GM12878 (cell line): Measurements from ENCODE around the gene FAM170B.

Source experiments
- BCLAF1 ChIP-seq: fragments of 450-650 bp; IDR thresholded peaks from 2 replicates; pipeline ENCODE4 v1.6.1; 2017; ENCODE audit warnings: antibody characterized with exemption, mild to moderate bottlenecking, moderate library complexity
- CREM ChIP-seq: IDR thresholded peaks from 2 replicates; pipeline ENCODE4 v1.6.1; 2014; ENCODE audit warnings: antibody characterized with exemption, low read depth
- CTCF ChIP-seq, 3 experiments: IDR thresholded peaks in 2 of 3; conservative IDR thresholded peaks in 1 of 3; 2 replicates each; pipeline ENCODE4 v1.5.1; 2011; ENCODE audit warnings: low read depth in 3 of 3, low read length in 3 of 3, mild to moderate bottlenecking in 3 of 3, control low read depth in 2 of 3, moderate library complexity in 2 of 3, inconsistent platforms in 1 of 3, mixed read lengths in 1 of 3; ENCODE audit not compliant: control insufficient read depth in 2 of 3, insufficient read depth in 1 of 3; ENCODE audit errors: extremely low read depth in 1 of 3
- JUND ChIP-seq: IDR thresholded peaks from 2 replicates; pipeline ENCODE4 v1.6.1; 2012; ENCODE audit warnings: low read depth, mild to moderate bottlenecking, low read length, improper control_type of control experiment, moderate library complexity
- MXI1 ChIP-seq: fragments of 150-350 bp; IDR thresholded peaks from 2 replicates; pipeline ENCODE4 v1.6.1; 2011; ENCODE audit warnings: low read depth, mild to moderate bottlenecking, inconsistent platforms, low read length, improper control_type of control experiment
- NR2C1 ChIP-seq: fragments of 450-650 bp; IDR thresholded peaks from 2 replicates; pipeline ENCODE4 v1.6.1; 2017; ENCODE audit warnings: antibody characterized with exemption, mild to moderate bottlenecking, moderate library complexity
- REST ChIP-seq: IDR thresholded peaks from 2 replicates; pipeline ENCODE4 v1.6.1; 2012; ENCODE audit warnings: mild to moderate bottlenecking, low read depth, low read length
- YY1 ChIP-seq: IDR thresholded peaks from 2 replicates; pipeline ENCODE4 v1.6.1; 2011; ENCODE audit warnings: low read depth, mild to moderate bottlenecking, low read length
- ZSCAN29 ChIP-seq: fragments of 450-650 bp; IDR thresholded peaks from 2 replicates; pipeline ENCODE4 v1.6.1; 2017; ENCODE audit warnings: mild to moderate bottlenecking, moderate library complexity

GRCh38 chr10:49133706-49134248, at the start of gene FAM170B:
- TF ChIP-seq YY1, result no peak
- no peak for TF ChIP-seq CTCF (IDR thresholded peaks at IDR 0.05 in 2 of 3, conservative IDR thresholded peaks at IDR 0.05 in 1 of 3; ENCODE audit: control insufficient read depth in 2 of 3, extremely low read depth in 1 of 3, insufficient read depth in 1 of 3, low read depth in 3 of 3, low read length in 3 of 3)
- no peak for TF ChIP-seq REST
- no peak for TF ChIP-seq CREM
- TF ChIP-seq ZSCAN29, result no peak
- no peak for TF ChIP-seq MXI1
- no peak for TF ChIP-seq JUND
- TF ChIP-seq BCLAF1, result no peak
- TF ChIP-seq NR2C1, result no peak
